ENCODE results near the gene KLHL25. TPM values are rescaled to one million over a fixed set of nuclear protein-coding genes. Genes with fewer than 3 reads are reported as not detected.

The KLHL25 gene
- total and polyA plus RNA-seq, 2 of the 8 experiments (the other 6 are each of a cell fraction or from before 2014, with no cell fraction given): 16.5 to 22.0 TPM

GRCh38 chr15:85793641-85794597 is 806 bp downstream of the KLHL25 start:
- 2% methylated on average over 47 of the region's 56 CpGs; no CpG with 5 or more reads in 1 of the 2 experiments for WGBS, 2 experiments (ENCODE audit: extremely low coverage in 1 of 2, insufficient coverage in 1 of 2, insufficient read length in 1 of 2, insufficient replicate concordance in 2 of 2, low coverage in 1 of 2, low lambda C conversion rate in 2 of 2, missing lambda C conversion rate in 1 of 2)
- DNase-seq (ENCODE audit: low read depth in 1 of 2, low spot score in 2 of 2): no peak

More at GRCh38 chr15:85793641-85794597, 806 bp downstream of the KLHL25 start:
- no peak overlapping the region for H2BK12ac ChIP-seq (ENCODE audit: low read depth, low read length)
- no peaks in the 10 kb centered on the region for H3K36me3 ChIP-seq (ENCODE audit: control insufficient read depth in 2 of 4, insufficient read depth in 4 of 4, low read length in 3 of 4)
- H3K4me1 ChIP-seq (replicated peaks in 1 of 4; ENCODE audit: control insufficient read depth in 3 of 4, insufficient read depth in 4 of 4, low read length in 3 of 4): peaks cover 9 to 22% (median 14%) of the 10 kb centered on the region in 4 experiments
- H3K4me2 ChIP-seq (ENCODE audit: insufficient read depth in 1 of 2, low read depth in 2 of 2, low read length in 2 of 2): peak overlapping the region; percentile 91 to 98
- H2BK5ac ChIP-seq (ENCODE audit: low read depth, low read length): no peak overlapping the region
- H2AK5ac ChIP-seq (ENCODE audit: low read depth, low read length): no peak overlapping the region; the same call in 1 of the 2 replicates
- POLR2A ChIA-PET (ENCODE audit: partially characterized antibody): interaction anchor here (1.0 to 2.1 kb wide), 6 partner anchors 12 to 51 kb away, joined by 3 to 9 read pairs (median 4); no protein-coding TSS in a partner anchor
- FAIRE-seq: no peak
- H3K27ac ChIP-seq (ENCODE audit: low read depth, low read length): peak overlapping the region; percentile 71; the same call in 1 of the 2 replicates
- H3K4ac ChIP-seq (replicated peaks; ENCODE audit: insufficient read length, low read depth, low read length): no peak overlapping the region
- H4K8ac ChIP-seq (ENCODE audit: extremely low read depth, insufficient read depth, low read length): peak overlapping the region; percentile 22; the same call in 1 of the 2 replicates
- H3K79me1 ChIP-seq (ENCODE audit: low read depth, low read length): peaks cover 20% of the 10 kb centered on the region
- no peak overlapping the region for H4K5ac ChIP-seq (ENCODE audit: insufficient read length, low read depth, low read length)
- H3K18ac ChIP-seq (ENCODE audit: extremely low read depth, low read length): no peak overlapping the region; the same call in 1 of the 2 replicates
- H2AFZ ChIP-seq (ENCODE audit: low read length): no peak overlapping the region
- peaks cover 22 to 49% of the 10 kb centered on the region in 2 experiments for H3K79me2 ChIP-seq (ENCODE audit: control insufficient read depth in 1 of 2, insufficient read depth in 2 of 2, low read length in 2 of 2)
- no peak overlapping the region for H3K23ac ChIP-seq (ENCODE audit: insufficient read length)
- H3K56ac ChIP-seq (replicated peaks; ENCODE audit: insufficient read length, low read depth, low read length): no peak overlapping the region
- no peaks in the 10 kb centered on the region for H3K9me3 ChIP-seq (ENCODE audit: insufficient read depth in 2 of 2, low read depth in 1 of 2, low read length in 1 of 2)
- H4K91ac ChIP-seq (replicated peaks; ENCODE audit: insufficient read length, low read length): no peak overlapping the region
- H4K20me1 ChIP-seq (replicated peaks in 1 of 2; ENCODE audit: control insufficient read depth in 1 of 2, insufficient read depth in 2 of 2, low read length in 2 of 2): peaks cover 11 to 20% of the 10 kb centered on the region in 2 experiments
- H2BK15ac ChIP-seq (ENCODE audit: low read length): no peak overlapping the region
- H2BK20ac ChIP-seq (ENCODE audit: low read length): no peak overlapping the region
- peaks cover 0 to 4% (median 1%) of the 10 kb centered on the region in 4 experiments; a peak in 3 of 7 replicates for H3K27me3 ChIP-seq (replicated peaks in 1 of 4; ENCODE audit: control insufficient read depth in 3 of 4, extremely low read depth in 1 of 4, insufficient read depth in 3 of 4, low read length in 3 of 4)
- H3K9ac ChIP-seq (replicated peaks in 1 of 4; ENCODE audit: extremely low read depth in 1 of 4, low read depth in 3 of 4, low read length in 3 of 4): peak overlapping the region; percentile 35 to 85 (median 72); a peak in 6 of 7 replicates
- TF ChIP-seq KDM4A (IDR thresholded peaks at IDR 0.05; ENCODE audit: low read depth, low read length, severe bottlenecking) (peak; percentile 74), TCF12 (IDR thresholded peaks at IDR 0.05; ENCODE audit: low read depth, low read length) (no peak), EGR1 (IDR thresholded peaks at IDR 0.05; ENCODE audit: borderline replicate concordance, low read depth, low read length) (peak; percentile 38; the same call in 1 of the 2 replicates), ASH2L (IDR thresholded peaks at IDR 0.05; ENCODE audit: low read length) (peak; percentile 62)
- no peak overlapping the region for H3K14ac ChIP-seq (ENCODE audit: insufficient read length)
- CTCF ChIA-PET (ENCODE audit: partially characterized antibody): interaction anchor here (0.7 to 2.1 kb wide), 7 partner anchors 25 to 64 kb away, joined by 3 to 10 read pairs (median 4); no protein-coding TSS in a partner anchor
- H3K23me2 ChIP-seq (ENCODE audit: low read depth, low read length): peaks cover 10% of the 10 kb centered on the region; the same call in 1 of the 2 replicates
- H3K4me3 ChIP-seq (ENCODE audit: extremely low read depth in 1 of 4, insufficient read depth in 2 of 4, low read depth in 3 of 4, low read length in 4 of 4): peak overlapping the region; percentile 59 to 94 (median 90)
- H2BK120ac ChIP-seq (replicated peaks; ENCODE audit: low read depth, low read length): no peak overlapping the region
